Thoracic aorta (tissue), 2 donors: ENCODE results near the gene WNT3. TPM values are rescaled to one million over a fixed set of nuclear protein-coding genes. Genes with fewer than 3 reads are reported as not detected.
A peak's percentile ranks its signal among the peaks of the same experiment; 100 is the strongest.

ENCODE experiments used
- ATAC-seq: fragments of 150-250 bp; one replicate; pipeline ENCODE4 v1.8.0; 2017; ENCODE audit warnings: low read depth; ENCODE audit not compliant: insufficient number of reproducible peaks, low FRiP score
- DNase-seq: peaks from one replicate; pipeline ENCODE4 v3.0.0-alpha.2; 2020; ENCODE audit warnings: low spot score
- H3K27ac ChIP-seq, 2 donors: fragments of 200-600 bp; sonication (generic); 1 replicate in 1 of 2; 2 replicates in 1 of 2; pipeline ENCODE4 v1.5.1; 2016; ENCODE audit warnings: mild to moderate bottlenecking in 2 of 2, moderate library complexity in 2 of 2
- H3K27me3 ChIP-seq: fragments of 200-600 bp; sonication (generic); replicated peaks from 2 replicates; pipeline ENCODE4 v1.6.0; 2016; ENCODE audit warnings: mild to moderate bottlenecking; ENCODE audit not compliant: insufficient read depth
- H3K36me3 ChIP-seq: fragments of 200-600 bp; sonication (generic); one replicate; pipeline ENCODE4 v1.5.1; 2016
- H3K4me1 ChIP-seq, 2 donors: fragments of 200-600 bp; sonication (generic); 1 replicate in 1 of 2; 2 replicates in 1 of 2; pipeline versions ENCODE4 v1.5.1 to v1.6.0; 2016; ENCODE audit warnings: low read depth in 2 of 2, mild to moderate bottlenecking in 1 of 2; ENCODE audit not compliant: control insufficient read depth in 1 of 2
- H3K4me3 ChIP-seq: fragments of 200-600 bp; sonication (generic); 2 replicates; pipeline ENCODE4 v1.5.1; 2016; ENCODE audit warnings: mild to moderate bottlenecking
- H3K9me3 ChIP-seq: fragments of 200-600 bp; sonication (generic); 2 replicates; pipeline ENCODE4 v1.5.1; 2016
- total RNA-seq, 2 donors: library from RNA; depleted of rRNA; stranded (reverse); fragments of >200 nt; gene quantifications; one replicate each; pipeline versions ENCODE4 v1.1.0 to v1.2.3, GENCODE V29; 2016
- TF ChIP-seq, protein P1 (sequence below): fragments of 200-600 bp; sonication (generic); IDR thresholded peaks from one replicate; pipeline ENCODE4 v1.5.1; 2019; ENCODE audit warnings: antibody characterized with exemption

WNT3 gene
- total RNA-seq, 2 donors from 2014 or later: 0.27 to 0.35 TPM

DNA sequence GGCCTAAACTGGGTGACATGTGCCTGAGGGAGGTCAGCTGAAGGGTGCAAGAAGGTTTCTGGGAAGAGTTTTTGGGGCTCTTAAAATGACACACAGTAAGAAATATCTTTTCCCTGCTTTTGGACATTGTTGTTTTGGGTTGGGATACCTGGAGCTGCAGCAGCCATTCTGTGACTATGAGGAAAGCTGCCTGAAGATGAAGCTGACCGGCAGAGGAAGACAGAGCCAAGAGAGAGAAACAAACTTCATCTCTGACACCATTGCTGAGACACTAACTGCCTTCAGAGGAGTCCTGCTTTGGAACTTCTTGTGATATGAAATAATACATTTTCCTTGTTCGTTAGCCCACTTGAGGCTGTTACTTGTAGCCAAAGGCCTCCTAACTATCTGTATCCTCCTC, 8.8 kb upstream of the WNT3 start:
- no peaks in the 10 kb centered on the region for H3K4me1 ChIP-seq
- ATAC-seq: no peak

DNA sequence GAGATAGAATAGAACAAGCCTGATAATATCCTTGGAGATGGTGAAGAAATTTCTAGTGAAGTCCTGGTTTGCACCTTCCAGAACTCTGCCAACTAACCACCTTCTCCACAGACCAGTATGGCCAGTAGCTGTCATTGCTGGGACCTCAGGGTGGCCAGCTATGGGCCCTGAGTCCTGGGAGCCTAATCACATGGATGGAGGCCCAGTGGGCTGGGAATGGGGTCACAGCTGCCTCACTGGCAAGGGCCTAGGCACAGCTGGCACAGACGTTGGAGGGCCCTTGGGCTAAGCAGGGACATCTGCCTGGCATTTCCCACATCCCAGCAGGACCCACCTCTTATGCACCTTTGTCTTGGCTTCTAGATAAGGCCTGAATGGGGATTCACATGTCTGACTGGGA, 7.6 kb upstream of the WNT3 start:
- DNase-seq: no peak
- H3K36me3 ChIP-seq: no peaks in the 10 kb centered on the region
- H3K27ac ChIP-seq: no peak overlapping the region
- no peak overlapping the region for H3K4me3 ChIP-seq
- H3K9me3 ChIP-seq: no peaks in the 10 kb centered on the region
- no peaks in the 10 kb centered on the region for H3K27me3 ChIP-seq
- TF ChIP-seq, protein P1, sequence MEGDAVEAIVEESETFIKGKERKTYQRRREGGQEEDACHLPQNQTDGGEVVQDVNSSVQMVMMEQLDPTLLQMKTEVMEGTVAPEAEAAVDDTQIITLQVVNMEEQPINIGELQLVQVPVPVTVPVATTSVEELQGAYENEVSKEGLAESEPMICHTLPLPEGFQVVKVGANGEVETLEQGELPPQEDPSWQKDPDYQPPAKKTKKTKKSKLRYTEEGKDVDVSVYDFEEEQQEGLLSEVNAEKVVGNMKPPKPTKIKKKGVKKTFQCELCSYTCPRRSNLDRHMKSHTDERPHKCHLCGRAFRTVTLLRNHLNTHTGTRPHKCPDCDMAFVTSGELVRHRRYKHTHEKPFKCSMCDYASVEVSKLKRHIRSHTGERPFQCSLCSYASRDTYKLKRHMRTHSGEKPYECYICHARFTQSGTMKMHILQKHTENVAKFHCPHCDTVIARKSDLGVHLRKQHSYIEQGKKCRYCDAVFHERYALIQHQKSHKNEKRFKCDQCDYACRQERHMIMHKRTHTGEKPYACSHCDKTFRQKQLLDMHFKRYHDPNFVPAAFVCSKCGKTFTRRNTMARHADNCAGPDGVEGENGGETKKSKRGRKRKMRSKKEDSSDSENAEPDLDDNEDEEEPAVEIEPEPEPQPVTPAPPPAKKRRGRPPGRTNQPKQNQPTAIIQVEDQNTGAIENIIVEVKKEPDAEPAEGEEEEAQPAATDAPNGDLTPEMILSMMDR: no peak
- no peaks in the 10 kb centered on the region for H3K4me1 ChIP-seq
- ATAC-seq: no peak

More for the DNA sequence above, 8.8 kb upstream of the WNT3 start:
- Histone ChIP-seq H3K27ac (no peak overlapping the region), H3K4me3 (no peak overlapping the region), H3K9me3 (no peaks in the 10 kb centered on the region), H3K27me3 (no peaks in the 10 kb centered on the region), H3K36me3 (no peaks in the 10 kb centered on the region)
- no peak for DNase-seq
- TF ChIP-seq, protein P1: no peak

DNA sequence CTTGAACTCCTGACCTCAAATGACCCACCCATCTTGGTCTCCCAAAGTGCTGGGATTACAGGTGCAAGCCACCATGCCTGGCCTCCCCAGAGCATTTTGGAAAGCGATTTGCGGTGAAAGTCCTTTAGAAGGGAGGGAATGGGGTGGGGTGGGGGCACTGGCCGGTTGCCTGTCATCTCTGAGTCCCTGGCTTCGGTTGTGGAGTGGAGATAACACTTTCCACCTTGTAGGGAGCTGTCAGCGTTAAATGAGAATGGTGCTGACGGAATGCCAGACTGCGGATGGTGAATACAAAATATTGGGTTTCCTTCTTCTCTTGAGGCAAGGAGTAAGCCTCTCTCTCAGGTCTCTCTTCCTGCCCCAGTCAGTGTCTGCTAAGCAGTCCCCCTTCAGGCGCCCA, 5.2 kb upstream of the WNT3 start:
- H3K27ac ChIP-seq: no peak overlapping the region
- no peaks in the 10 kb centered on the region for H3K9me3 ChIP-seq
- H3K36me3 ChIP-seq: no peaks in the 10 kb centered on the region
- H3K4me1 ChIP-seq: peaks cover 11 to 17% of the 10 kb centered on the region in 2 donors
- H3K4me3 ChIP-seq: no peak overlapping the region
- DNase-seq: no peak
- ATAC-seq: no peak
- H3K27me3 ChIP-seq: peaks cover 5% of the 10 kb centered on the region
- TF ChIP-seq, protein P1: no peak

DNA sequence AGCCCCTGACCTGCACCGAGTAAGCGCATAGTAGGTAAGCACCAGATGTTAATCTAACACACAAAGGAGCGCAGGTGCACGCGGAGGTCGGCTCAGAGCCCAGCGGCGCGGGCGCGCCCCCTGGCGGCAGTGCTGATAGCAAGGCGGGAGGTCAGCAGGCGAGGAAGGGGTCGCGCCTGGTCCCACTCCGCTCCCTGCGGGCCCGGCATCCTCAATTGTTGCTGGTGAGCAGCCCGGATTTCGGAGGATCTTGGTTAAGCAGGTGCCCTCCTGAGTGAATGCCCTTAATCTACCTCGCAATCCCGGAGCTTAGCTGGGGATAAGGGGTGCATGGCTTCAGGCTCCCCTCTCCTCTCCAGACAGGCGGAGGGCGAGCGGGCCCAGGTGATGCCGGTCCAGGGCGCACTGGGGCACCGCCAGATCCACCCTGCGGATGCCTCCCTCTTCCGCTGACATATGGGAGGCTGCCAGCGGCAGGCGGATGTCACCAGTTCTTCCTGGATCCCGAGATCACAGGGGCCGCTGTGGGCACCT, 4.0 kb upstream of the WNT3 start:
- DNase-seq: no peak

DNA sequence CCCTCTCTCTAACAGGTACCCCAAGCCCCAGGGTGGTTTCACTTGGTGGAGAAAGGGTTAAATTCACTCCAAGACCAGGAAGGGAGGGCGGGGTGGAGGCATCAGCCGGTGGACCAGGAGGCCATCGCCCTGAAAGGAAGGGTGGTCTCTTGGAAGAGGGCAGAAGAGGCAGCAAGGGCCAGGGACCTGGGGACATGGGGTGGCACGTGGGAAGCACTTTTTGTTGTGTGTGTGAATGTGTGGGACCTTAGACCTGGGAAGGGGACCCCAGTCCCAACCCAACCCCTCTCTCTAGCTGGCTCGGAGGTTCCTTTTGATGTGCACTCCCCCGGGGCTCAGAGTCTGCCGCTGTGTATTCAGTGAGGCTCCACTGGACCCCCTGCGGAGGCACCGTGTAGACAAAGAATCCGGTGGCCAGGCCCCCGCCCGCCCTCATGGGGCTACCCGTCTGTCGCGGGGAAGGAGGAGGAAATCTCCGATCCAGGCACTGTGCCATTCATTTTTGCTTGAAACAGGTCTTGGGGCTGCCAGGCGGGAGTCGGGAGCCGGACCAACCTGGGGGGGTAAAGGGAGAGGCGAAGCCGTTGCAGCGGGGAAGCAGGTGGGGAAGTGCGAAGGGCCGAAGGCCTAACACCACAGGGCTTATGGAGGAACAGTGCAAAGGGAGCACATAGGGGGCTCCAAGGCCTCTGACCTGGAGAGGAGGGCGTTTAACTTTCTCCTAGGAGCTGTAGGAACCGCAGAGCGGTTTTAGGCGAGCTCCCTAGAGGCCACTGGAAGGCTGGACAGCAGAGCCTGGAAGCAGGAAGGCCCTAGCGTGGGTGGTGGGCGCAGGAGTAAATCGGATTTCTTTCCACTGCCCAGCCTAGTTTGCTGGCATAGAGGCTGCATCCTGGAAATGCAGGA, 3.2 kb upstream of the WNT3 start:
- no peak for ATAC-seq

More for the DNA sequence above, 4.0 kb upstream of the WNT3 start:
- H3K9me3 ChIP-seq: no peaks in the 10 kb centered on the region
- no peak for ATAC-seq
- H3K36me3 ChIP-seq: no peaks in the 10 kb centered on the region
- TF ChIP-seq, protein P1: peak; percentile 19
- H3K27ac ChIP-seq: no peak overlapping the region
- peaks cover 5% of the 10 kb centered on the region for H3K27me3 ChIP-seq
- no peak overlapping the region for H3K4me3 ChIP-seq
- peaks cover 14 to 21% of the 10 kb centered on the region in 2 donors for H3K4me1 ChIP-seq

More for the DNA sequence above, 3.2 kb upstream of the WNT3 start:
- H3K27ac ChIP-seq: no peak overlapping the region
- H3K4me1 ChIP-seq: peaks cover 14 to 21% of the 10 kb centered on the region in 2 donors
- DNase-seq: no peak
- peaks cover 5% of the 10 kb centered on the region for H3K27me3 ChIP-seq
- no peaks in the 10 kb centered on the region for H3K36me3 ChIP-seq
- TF ChIP-seq, protein P1: no peak
- no peak overlapping the region for H3K4me3 ChIP-seq
- no peaks in the 10 kb centered on the region for H3K9me3 ChIP-seq
